Astrocyte (in vitro differentiated cells and primary cell): ENCODE measurements around the gene STRBP.

Source experiments
- EZH2 ChIP-seq: IDR thresholded peaks from 2 replicates; pipeline ENCODE4 v1.6.1; 2012; ENCODE audit warnings: mild to moderate bottlenecking, low read length, inconsistent platforms; ENCODE audit not compliant: insufficient read depth
- TF ChIP-seq, protein P1 (sequence below): IDR thresholded peaks from 2 replicates; pipeline ENCODE4 v1.5.1; 2011; ENCODE audit warnings: low read depth, mild to moderate bottlenecking, inconsistent platforms, low read length, moderate library complexity; ENCODE audit not compliant: insufficient read depth

DNA sequence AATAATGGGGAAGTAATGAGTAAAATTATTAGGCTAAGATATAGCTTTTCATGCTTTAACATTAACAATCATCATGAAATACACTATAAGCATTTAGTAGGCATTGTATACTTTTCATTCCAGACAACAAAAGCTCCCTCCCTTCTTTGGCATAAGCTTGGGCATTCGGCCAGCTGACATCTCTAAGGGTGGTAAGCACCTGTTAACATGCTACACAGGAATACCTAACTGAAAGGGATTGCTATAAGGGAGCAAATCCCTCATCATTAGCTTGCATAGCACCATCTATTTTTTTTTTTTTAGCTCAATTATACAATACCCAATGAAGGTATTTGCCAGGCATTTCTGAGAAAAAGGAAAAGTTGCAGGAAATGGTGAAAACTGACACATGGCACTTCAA is 16.6 kb downstream of the STRBP start:
- TF ChIP-seq, protein P1, sequence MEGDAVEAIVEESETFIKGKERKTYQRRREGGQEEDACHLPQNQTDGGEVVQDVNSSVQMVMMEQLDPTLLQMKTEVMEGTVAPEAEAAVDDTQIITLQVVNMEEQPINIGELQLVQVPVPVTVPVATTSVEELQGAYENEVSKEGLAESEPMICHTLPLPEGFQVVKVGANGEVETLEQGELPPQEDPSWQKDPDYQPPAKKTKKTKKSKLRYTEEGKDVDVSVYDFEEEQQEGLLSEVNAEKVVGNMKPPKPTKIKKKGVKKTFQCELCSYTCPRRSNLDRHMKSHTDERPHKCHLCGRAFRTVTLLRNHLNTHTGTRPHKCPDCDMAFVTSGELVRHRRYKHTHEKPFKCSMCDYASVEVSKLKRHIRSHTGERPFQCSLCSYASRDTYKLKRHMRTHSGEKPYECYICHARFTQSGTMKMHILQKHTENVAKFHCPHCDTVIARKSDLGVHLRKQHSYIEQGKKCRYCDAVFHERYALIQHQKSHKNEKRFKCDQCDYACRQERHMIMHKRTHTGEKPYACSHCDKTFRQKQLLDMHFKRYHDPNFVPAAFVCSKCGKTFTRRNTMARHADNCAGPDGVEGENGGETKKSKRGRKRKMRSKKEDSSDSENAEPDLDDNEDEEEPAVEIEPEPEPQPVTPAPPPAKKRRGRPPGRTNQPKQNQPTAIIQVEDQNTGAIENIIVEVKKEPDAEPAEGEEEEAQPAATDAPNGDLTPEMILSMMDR = no peak
- TF ChIP-seq EZH2 = no peak
